Immature natural killer cell (primary cell): ENCODE results near the gene ETFB. TPM values are rescaled to one million over a fixed set of nuclear protein-coding genes. Genes with fewer than 3 reads are reported as not detected.

Experiments
- DNase-seq, 3 donors: peaks; one replicate each; pipeline ENCODE4 v3.0.0; 2022; ENCODE audit warnings: mixed read lengths in 1 of 3
- H3K27ac Mint-ChIP-seq, 6 donors: one replicate each; pipeline ENCODE4 v1.8.0; 2020; ENCODE audit warnings: mixed read lengths in 6 of 6, mild to moderate bottlenecking in 5 of 6, inconsistent platforms in 4 of 6, moderate library complexity in 3 of 6
- H3K27me3 Mint-ChIP-seq, 3 donors: one replicate each; pipeline ENCODE4 v1.8.0; 2020 to 2021; ENCODE audit warnings: low read depth in 3 of 3, mild to moderate bottlenecking in 3 of 3, mixed read lengths in 3 of 3, moderate library complexity in 3 of 3, inconsistent platforms in 1 of 3
- H3K36me3 Mint-ChIP-seq, 3 donors: one replicate each; pipeline ENCODE4 v1.8.0; 2020; ENCODE audit warnings: mixed read lengths in 3 of 3, inconsistent platforms in 2 of 3, mild to moderate bottlenecking in 2 of 3
- H3K4me1 Mint-ChIP-seq, 2 donors: one replicate each; pipeline ENCODE4 v1.8.0; 2020; ENCODE audit warnings: inconsistent platforms in 2 of 2, mild to moderate bottlenecking in 2 of 2, mixed read lengths in 2 of 2, moderate library complexity in 1 of 2
- H3K4me3 Mint-ChIP-seq, 5 donors: one replicate each; pipeline ENCODE4 v1.8.0; 2020; ENCODE audit warnings: mild to moderate bottlenecking in 5 of 5, mixed read lengths in 5 of 5, inconsistent platforms in 3 of 5, moderate library complexity in 3 of 5
- H3K9me3 Mint-ChIP-seq, 6 donors: one replicate each; pipeline ENCODE4 v1.8.0; 2020; ENCODE audit warnings: mild to moderate bottlenecking in 6 of 6, mixed read lengths in 6 of 6, inconsistent platforms in 4 of 6, moderate library complexity in 3 of 6
- polyA plus RNA-seq, 3 donors: library from polyadenylated mRNA; unstranded; fragments of 300-500 nt; fragmentation: Illumina TruSeq; gene quantifications; one replicate each; pipeline ENCODE4 v1.2.3, GENCODE V29; 2021

Gene ETFB
- polyA plus RNA-seq, 3 donors from 2014 or later = 49.9 to 74.4 (median 69.3) TPM

DNA sequence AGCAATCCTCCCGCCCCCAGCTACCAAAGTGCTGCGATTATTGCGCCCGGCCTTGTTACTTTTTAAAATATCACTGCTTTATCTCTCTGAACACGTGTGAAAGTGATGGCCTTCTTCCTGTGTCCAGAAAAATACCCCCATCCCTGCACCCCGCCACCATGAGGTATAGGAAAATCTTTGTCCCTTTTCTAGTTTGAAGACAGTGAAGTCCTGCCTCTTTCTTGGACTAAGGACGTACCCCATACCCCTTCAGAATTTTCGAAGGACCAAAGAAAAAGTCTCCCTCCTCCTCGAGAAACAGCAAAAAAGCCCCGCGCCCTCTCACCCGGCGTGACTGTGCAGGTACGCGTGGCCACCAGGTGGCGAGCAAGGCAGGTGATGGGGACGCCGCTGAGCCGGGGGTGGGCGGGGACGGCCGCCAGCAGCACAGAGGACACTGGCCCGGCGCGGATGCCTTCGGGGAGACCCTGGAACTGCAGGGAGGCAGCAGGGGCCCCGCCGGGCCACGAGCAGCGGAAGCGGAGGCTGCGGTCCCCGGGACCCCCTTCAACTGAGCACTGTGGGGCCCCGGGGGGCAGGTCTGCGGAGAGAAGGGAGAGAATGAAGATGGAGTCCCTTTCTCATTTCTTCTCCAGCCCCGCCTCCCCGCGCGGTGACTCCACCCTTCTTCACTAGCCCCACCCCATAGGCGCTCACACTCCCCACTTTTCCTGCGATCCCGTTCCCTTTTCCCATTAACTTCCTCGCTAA, 27.4 kb downstream of the ETFB start:
- Mint-ChIP-seq H3K36me3 (peaks cover 0 to 6% (median 0%) of the 10 kb centered on the region in 3 donors), H3K27ac (peak overlapping the region in 5 of 6 donors; percentile 45 to 81 (median 69)), H3K27me3 (peaks cover 0 to 8% (median 5%) of the 10 kb centered on the region in 3 donors), H3K4me1 (peaks cover 15 to 16% of the 10 kb centered on the region in 2 donors), H3K9me3 (no peaks in the 10 kb centered on the region), H3K4me3 (peak overlapping the region; percentile 86 to 94 (median 88))
- peak; percentile 79 to 85 (median 84) for DNase-seq

DNA sequence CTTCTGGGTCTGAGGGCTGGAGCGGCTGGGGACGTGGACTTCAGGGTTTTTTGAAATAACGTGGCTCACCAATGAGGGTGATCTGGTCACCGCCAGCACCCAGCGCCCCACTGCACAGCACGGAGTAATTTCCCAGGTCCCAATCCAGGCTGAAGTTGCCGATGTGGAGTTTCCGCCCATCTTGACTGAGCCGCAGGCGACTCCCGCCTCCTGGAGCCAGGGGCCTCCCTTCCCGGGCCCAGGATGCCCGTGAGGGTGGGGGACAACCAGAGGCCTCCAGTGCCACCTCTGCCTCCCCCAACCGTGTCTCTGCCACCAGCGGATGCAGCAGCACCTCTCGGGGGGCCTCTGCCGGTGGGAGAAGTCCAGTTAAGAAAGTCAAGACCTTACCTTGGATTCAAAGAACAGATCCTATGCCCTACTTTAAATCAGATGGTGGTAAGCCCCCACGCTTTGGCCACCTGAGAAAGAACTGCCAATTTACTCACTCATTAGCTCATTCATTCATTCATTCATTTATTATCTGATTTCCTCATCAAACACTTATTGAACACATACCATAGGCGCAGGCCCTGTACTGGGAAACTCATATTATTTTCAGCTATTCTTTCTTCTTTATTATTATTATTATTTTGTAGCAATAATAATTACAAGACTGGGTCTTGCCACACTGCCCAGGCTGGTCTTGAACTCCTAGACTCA, 28.2 kb downstream of the ETFB start:
- no peak for DNase-seq
- H3K27ac Mint-ChIP-seq = peak overlapping the region in 1 of 6 donors; percentile 46

DNA sequence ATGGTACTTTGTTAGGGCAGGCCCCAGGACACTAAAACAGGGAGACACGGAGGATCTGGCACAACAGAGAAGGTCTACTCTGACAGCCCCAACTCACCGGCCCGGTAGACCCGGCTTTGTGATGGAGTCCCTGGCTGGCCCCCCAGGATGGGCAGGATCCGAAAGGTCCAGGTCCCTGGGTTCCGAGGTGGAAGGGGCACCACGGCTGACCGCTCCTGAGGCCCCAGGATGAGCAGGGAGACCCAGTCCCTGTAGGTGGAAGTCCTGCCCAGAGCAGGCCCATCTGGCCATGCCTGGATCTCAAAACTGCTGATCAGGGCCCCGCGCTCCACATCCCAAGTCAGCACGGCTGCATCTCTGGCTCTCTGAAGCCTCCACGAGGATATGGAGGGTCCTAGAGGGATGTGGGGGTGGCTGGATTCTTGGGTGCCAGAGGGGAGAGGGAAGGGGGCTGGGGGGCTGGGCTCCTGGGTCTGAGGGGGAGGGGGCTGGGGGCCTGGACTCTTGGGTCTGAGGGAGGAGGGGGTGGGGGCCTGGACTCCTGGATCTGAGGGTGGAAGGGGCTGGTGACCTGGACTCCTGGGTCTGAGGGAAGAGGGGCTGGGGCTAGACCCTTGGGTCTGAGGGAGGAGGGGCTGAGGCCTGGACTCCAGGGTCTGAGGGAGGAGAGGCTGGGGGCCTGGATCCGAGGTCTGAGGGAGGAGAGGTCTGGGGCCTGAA, 28.9 kb downstream of the ETFB start:
- Mint-ChIP-seq H3K27me3 (peaks cover 0 to 8% (median 5%) of the 10 kb centered on the region in 3 donors), H3K27ac (no peak overlapping the region), H3K9me3 (no peaks in the 10 kb centered on the region), H3K4me3 (no peak overlapping the region), H3K36me3 (peaks cover 0 to 6% (median 0%) of the 10 kb centered on the region in 3 donors), H3K4me1 (peaks cover 15 to 16% of the 10 kb centered on the region in 2 donors)
- DNase-seq = no peak

More for the DNA sequence above, 28.2 kb downstream of the ETFB start:
- Mint-ChIP-seq H3K4me1 (peaks cover 15 to 16% of the 10 kb centered on the region in 2 donors), H3K4me3 (peak overlapping the region; percentile 86 to 94 (median 88)), H3K9me3 (no peaks in the 10 kb centered on the region), H3K36me3 (peaks cover 0 to 6% (median 0%) of the 10 kb centered on the region in 3 donors), H3K27me3 (peaks cover 0 to 8% (median 5%) of the 10 kb centered on the region in 3 donors)

DNA sequence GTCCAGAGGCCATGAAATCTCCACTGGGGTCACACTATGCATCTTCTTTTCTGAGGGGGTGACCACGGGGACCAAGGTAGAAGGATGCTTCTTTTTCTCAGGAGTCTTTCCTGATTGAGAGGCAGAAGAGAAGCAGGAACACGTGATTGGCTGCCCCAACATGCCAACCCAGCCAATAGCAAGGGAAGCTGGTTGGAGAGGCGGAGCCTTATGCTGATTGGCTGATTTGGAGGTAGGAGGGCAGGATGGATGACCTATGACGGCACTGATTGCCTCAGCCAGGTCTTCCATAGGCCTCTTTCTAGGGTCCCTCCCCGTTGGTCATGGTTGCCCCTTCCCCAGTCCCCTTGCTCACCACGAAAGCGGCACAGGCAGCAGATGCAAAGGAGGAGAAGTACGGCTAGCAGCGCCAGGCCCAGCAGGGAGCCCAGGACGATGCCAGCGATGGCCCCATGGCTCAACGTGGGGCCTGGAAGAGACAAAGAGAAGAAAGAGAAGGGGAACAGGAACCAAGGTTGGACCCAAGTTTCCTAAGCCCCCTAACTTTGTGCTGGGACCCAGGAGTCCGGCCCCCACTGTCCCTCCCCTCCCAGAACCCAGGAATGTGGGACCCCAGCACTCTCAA, 32.2 kb downstream of the ETFB start:
- Mint-ChIP-seq H3K4me3 (no peak overlapping the region), H3K27ac (no peak overlapping the region), H3K27me3 (peaks cover 3 to 12% (median 6%) of the 10 kb centered on the region in 3 donors), H3K4me1 (peaks cover 5 to 8% of the 10 kb centered on the region in 2 donors), H3K36me3 (peaks cover 0 to 6% (median 0%) of the 10 kb centered on the region in 3 donors), H3K9me3 (no peaks in the 10 kb centered on the region)
- DNase-seq = no peak

DNA sequence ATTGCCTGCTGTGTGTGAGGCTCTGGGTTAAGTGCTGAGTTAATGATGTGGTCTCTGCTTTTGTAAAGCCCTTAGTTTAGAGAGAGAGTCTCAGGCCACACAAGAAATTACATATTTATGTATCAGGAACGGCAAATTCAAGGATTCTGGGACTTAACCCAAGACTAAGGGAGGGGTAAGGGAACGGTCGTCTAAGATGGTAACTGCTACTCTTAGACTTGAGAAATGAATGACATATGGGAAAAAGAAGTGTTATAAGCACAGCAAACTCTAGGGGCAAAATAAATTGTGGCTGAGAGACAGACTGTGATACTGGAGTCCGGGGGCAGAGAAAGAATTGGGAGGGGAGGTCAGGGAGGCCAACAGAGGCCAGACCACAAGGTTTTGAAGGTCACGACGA, 34.5 kb downstream of the ETFB start:
- no peak for DNase-seq
- no peak overlapping the region for H3K4me3 Mint-ChIP-seq
- no peak overlapping the region for H3K27ac Mint-ChIP-seq
- H3K4me1 Mint-ChIP-seq = peaks cover 7 to 11% of the 10 kb centered on the region in 2 donors
- peaks cover 0 to 1% (median 0%) of the 10 kb centered on the region in 6 donors for H3K9me3 Mint-ChIP-seq
- peaks cover 9 to 21% (median 12%) of the 10 kb centered on the region in 3 donors for H3K27me3 Mint-ChIP-seq
- peaks cover 0 to 6% (median 0%) of the 10 kb centered on the region in 3 donors for H3K36me3 Mint-ChIP-seq

DNA sequence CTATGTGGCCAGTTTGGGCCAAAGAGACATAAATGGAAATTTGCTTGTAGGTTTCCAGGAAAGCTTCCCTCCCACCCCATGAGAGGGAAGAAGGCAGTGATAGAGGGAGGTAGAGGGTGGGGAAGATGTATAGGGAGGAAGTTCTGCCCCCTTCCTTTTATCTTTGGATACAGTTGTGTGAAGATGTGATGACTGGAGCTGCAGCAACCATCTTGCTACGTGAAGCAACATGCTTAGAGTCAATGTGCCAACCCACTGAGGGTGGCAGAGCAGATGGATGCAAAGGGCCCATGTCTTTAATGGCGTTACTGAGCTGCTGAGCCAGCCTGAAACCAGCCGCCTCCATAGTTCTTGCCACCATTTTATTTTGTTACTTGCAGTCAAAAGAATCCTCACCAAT, 35.0 kb downstream of the ETFB start:
- Mint-ChIP-seq H3K27ac (no peak overlapping the region), H3K36me3 (peaks cover 0 to 6% (median 0%) of the 10 kb centered on the region in 3 donors), H3K27me3 (peaks cover 9 to 23% (median 12%) of the 10 kb centered on the region in 3 donors), H3K4me3 (no peak overlapping the region), H3K9me3 (peaks cover 0 to 1% (median 0%) of the 10 kb centered on the region in 6 donors), H3K4me1 (peaks cover 7 to 11% of the 10 kb centered on the region in 2 donors)
- DNase-seq = no peak

DNA sequence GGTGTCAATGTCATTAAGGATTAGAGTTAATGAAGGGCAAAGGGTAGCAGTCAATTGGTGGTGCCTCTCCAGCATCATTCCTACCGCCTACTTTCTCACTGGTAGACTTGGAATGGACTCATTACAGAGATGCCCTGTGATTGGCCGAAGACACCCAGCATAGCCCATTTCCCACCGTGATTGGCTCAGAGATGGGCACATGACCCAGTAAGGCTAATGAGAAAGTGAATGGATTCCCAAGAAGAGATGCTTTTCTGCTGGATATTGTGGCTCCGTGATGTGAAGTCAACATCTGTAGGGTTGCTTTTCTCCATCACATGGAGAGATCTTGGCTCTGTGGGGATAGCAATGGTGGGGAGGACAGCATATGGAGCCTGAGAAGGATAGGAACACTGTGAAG, 35.8 kb downstream of the ETFB start:
- Mint-ChIP-seq H3K27ac (no peak overlapping the region), H3K27me3 (peaks cover 12 to 26% (median 13%) of the 10 kb centered on the region in 3 donors)

DNA sequence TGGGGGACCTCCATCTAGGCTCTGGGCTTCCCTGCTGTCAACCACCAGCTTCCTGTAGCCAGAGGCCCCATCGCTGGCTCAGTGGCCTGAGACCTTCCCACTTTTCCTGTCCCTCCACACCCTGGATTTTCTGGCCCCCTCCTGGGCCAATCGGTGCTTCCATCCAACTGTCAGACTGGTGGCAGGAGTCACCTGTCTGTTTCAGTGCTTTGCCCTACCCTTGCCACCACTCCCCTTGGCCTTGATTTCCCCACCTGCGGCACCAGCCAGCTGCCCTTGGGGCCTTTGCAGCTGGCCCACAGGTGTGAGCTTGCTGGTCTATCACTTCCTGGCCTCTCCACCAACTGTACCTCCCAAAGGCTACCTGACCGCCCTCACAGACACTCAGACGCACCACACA, 36.8 kb downstream of the ETFB start:
- no peak for DNase-seq
- peaks cover 12 to 26% (median 13%) of the 10 kb centered on the region in 3 donors for H3K27me3 Mint-ChIP-seq
- no peaks in the 10 kb centered on the region for H3K36me3 Mint-ChIP-seq
- no peak overlapping the region for H3K27ac Mint-ChIP-seq
- H3K9me3 Mint-ChIP-seq = peaks cover 0 to 1% (median 0%) of the 10 kb centered on the region in 6 donors
- no peak overlapping the region for H3K4me3 Mint-ChIP-seq
- peaks cover 7 to 11% of the 10 kb centered on the region in 2 donors for H3K4me1 Mint-ChIP-seq

More for the DNA sequence above, 35.8 kb downstream of the ETFB start:
- peaks cover 0 to 1% (median 0%) of the 10 kb centered on the region in 6 donors for H3K9me3 Mint-ChIP-seq
- H3K36me3 Mint-ChIP-seq = peaks cover 0 to 6% (median 0%) of the 10 kb centered on the region in 3 donors
- no peak overlapping the region for H3K4me3 Mint-ChIP-seq
- DNase-seq = no peak
- peaks cover 7 to 11% of the 10 kb centered on the region in 2 donors for H3K4me1 Mint-ChIP-seq

DNA sequence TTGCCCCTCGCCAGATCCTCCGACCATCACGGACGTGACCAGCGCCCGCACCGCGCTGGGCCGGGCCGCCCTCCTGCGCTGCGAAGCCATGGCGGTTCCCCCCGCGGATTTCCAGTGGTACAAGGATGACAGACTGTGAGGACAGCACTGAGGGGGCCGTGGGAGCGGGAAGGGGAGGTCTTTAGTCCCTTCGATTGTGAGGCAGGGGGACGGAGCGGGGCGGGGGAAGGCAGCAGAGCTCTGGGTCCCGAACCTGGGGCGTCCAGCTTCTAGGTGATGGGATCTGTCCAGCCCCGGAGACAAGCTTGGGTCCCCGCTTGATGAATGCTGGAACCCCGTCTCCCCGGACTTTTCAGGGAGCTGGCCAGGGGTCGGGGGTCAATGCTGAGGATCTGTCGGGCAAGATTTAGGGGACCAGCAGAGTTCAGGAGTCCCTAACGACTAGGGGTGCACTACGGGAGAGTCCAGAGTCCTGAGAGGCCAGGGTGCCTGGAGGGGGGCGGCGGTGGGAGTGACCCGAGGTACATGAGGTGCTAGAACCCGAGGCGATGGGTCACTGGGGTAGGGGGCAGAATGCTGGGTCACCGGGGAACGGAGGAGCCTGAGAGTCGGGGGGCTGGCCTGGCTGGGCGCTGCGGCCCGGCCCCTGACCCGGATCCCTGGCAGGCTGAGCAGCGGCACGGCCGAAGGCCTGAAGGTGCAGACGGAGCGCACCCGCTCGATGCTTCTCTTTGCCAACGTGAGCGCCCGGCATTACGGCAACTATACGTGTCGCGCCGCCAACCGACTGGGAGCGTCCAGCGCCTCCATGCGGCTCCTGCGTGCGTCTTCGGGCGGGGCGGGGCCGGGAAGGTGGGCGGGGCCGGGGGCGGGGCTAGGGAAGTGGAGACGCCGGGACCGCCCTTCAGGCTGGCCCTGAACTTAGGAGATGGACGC, 38.9 kb downstream of the ETFB start:
- Mint-ChIP-seq H3K4me3 (peak overlapping the region; percentile 66 to 89 (median 83)), H3K27me3 (peaks cover 13 to 26% (median 14%) of the 10 kb centered on the region in 3 donors), H3K36me3 (no peaks in the 10 kb centered on the region), H3K4me1 (peaks cover 7 to 11% of the 10 kb centered on the region in 2 donors), H3K27ac (peak overlapping the region in 3 of 6 donors; percentile 26 to 77 (median 35)), H3K9me3 (peaks cover 0 to 1% (median 0%) of the 10 kb centered on the region in 6 donors)
- peak; percentile 55 to 72 (median 69) for DNase-seq

DNA sequence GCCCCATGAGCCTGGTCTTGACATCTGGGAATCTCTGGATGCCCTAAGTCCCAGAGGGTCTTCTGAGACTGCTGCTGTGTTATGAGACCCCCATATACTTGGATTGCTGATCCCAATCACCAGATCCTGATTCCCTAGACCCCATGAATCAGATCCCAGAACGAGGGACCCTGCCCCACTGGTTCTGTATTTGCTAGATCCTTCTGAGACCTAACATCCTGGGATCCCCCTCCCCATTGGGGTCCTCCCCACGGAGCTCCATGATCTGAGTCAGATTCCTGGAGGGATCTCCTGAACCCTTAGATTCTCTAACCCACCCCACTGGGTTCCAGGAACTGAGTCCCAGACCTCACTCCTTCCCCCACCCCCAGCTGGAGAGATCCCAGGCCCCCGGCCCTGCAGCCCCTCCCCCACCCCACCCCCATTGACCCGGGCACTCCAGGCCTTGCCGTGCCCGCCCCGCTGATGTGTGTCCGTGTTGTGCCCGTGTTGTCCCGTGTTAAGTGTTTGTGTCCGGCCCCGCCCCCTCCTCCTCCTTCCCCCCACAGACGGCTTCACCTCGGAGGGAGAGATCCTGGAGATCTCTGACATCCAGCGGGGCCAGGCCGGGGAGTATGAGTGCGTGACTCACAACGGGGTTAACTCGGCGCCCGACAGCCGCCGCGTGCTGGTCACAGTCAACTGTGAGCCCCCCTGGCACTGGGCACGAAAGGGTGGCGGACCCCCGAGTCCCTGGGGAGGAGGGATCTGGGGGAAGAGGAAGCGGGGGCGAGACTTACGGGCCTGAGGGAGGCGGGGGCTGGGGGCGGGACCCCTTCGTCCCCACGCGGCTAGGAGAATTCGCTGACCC, 39.7 kb downstream of the ETFB start:
- H3K27ac Mint-ChIP-seq = peak overlapping the region in 1 of 6 donors; percentile 45
- H3K4me3 Mint-ChIP-seq = no peak overlapping the region
- H3K27me3 Mint-ChIP-seq = peaks cover 13 to 25% (median 14%) of the 10 kb centered on the region in 3 donors
- H3K9me3 Mint-ChIP-seq = peaks cover 0 to 1% (median 0%) of the 10 kb centered on the region in 6 donors
- no peaks in the 10 kb centered on the region for H3K36me3 Mint-ChIP-seq
- H3K4me1 Mint-ChIP-seq = peaks cover 7 to 11% of the 10 kb centered on the region in 2 donors
- no peak for DNase-seq

DNA sequence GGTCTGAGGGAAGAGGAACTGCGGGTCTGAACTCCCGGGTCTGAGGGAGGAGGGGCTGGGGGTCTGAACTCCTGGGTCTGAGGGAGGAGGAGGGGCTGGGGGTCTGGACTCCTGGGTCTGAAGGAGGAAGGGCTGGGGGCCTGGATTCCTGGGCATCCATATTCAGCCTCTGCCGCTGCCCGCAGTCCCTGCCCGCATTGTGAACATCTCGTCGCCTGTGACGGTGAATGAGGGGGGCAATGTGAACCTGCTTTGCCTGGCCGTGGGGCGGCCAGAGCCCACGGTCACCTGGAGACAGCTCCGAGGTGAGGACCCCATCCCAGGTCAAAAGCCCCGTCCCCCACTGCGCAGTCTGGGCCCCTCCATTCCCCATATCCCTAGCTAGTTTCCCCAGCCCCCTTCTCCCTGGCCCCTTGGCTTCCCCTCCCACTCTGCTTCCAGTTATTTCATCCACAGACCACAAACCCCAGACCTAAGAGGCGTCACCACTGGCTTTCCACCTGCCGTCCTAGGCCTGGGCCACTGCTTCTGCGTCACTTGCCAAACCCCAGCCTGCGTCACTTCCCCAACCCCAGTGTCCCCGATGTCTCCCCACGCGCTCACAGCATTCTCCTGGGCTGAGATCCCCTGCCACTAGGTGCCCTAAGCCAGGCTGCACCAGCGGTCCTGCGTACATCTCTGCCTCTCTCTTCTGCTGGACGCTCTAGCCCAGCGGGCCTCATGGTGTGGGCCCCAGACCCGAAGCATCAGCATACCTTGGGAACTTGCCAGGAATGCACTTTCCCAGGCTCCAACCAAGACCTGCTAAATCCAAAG, 40.8 kb downstream of the ETFB start:
- peak; percentile 25 to 43 (median 36) for DNase-seq
- Mint-ChIP-seq H3K27ac (peak overlapping the region in 3 of 6 donors; percentile 10 to 74 (median 45)), H3K9me3 (peaks cover 0 to 1% (median 0%) of the 10 kb centered on the region in 6 donors), H3K4me3 (peak overlapping the region in 1 of 5 donors; percentile 51), H3K36me3 (no peaks in the 10 kb centered on the region), H3K4me1 (peaks cover 7 to 11% of the 10 kb centered on the region in 2 donors), H3K27me3 (peaks cover 13 to 26% (median 14%) of the 10 kb centered on the region in 3 donors)
